IMR-90 (cell line): ENCODE data around the gene RALGPS1. TPM values are rescaled to one million over a fixed set of nuclear protein-coding genes. Genes with fewer than 3 reads are reported as not detected.

Experiments
- ATAC-seq: fragments of 200-7000 bp; cut with Tn5 transposase; 2 replicates; pipeline ENCODE4 v1.9.1; 2020; ENCODE audit warnings: low read depth, mild to moderate bottlenecking, moderate library complexity
- BruUV-seq: library from RNA; stranded (reverse); fragments of 400-500 nt; replicated peaks from 2 replicates; lab custom pipeline; 2021; lab: Mats Ljungman, UMichigan
- CTCF ChIA-PET: fragments of 300-600 bp; formaldehyde crosslinking; extraction: SDS; loops from one replicate; lab custom pipeline; 2021; ENCODE audit warnings: antibody characterized with exemption; lab: Yijun Ruan, JAX
- POLR2A ChIA-PET: fragments of 300-600 bp; sonication (Branson Sonifier 250); formaldehyde crosslinking; loops from one replicate; lab custom pipeline; 2022; ENCODE audit warnings: antibody characterized with exemption; ENCODE audit not compliant: unreplicated experiment; lab: Charles Lee
- DNase-seq: peaks from one replicate; pipeline ENCODE4 v3.0.0; 2013
- H2AFZ ChIP-seq: replicated peaks from 2 replicates; pipeline ENCODE3; 2013; ENCODE audit warnings: low read length, mild to moderate bottlenecking; ENCODE audit not compliant: poor library complexity
- H2AK5ac ChIP-seq: 2 replicates; pipeline ENCODE4 v1.6.1; 2013; ENCODE audit warnings: low read depth, low read length, inconsistent platforms
- H2AK9ac ChIP-seq: replicated peaks from 2 replicates; pipeline ENCODE3; 2013; ENCODE audit warnings: mild to moderate bottlenecking, low read depth, low read length, moderate library complexity; ENCODE audit not compliant: poor library complexity
- H2BK120ac ChIP-seq: 2 replicates; pipeline ENCODE4 v1.6.1; 2013; ENCODE audit warnings: low read depth, low read length, inconsistent platforms
- H2BK15ac ChIP-seq: 3 replicates; pipeline ENCODE4 v1.6.1; 2013; ENCODE audit warnings: low read depth, low read length, inconsistent platforms
- H2BK20ac ChIP-seq: 2 replicates; pipeline ENCODE4 v1.6.1; 2013; ENCODE audit warnings: low read depth, mild to moderate bottlenecking, inconsistent platforms, low read length, moderate library complexity
- H2BK5ac ChIP-seq: 2 replicates; pipeline ENCODE4 v1.6.1; 2013; ENCODE audit warnings: mild to moderate bottlenecking, low read depth, low read length, inconsistent platforms; ENCODE audit not compliant: poor library complexity, severe bottlenecking
- H3K14ac ChIP-seq: replicated peaks from 2 replicates; pipeline ENCODE4 v1.6.1; 2013; ENCODE audit warnings: low read depth, low read length, inconsistent platforms
- H3K18ac ChIP-seq: 2 replicates; pipeline ENCODE4 v1.6.1; 2013; ENCODE audit warnings: low read depth, low read length, control low read depth
- H3K23ac ChIP-seq: 2 replicates; pipeline ENCODE4 v1.6.1; 2013; ENCODE audit warnings: low read depth, low read length, inconsistent platforms
- H3K27ac ChIP-seq: 2 replicates; pipeline ENCODE4 v1.5.1; 2013; ENCODE audit warnings: mild to moderate bottlenecking, control low read depth, low read length; ENCODE audit not compliant: insufficient read depth
- H3K27me3 ChIP-seq: 2 replicates; pipeline ENCODE4 v1.6.1; 2013; ENCODE audit warnings: low read length; ENCODE audit not compliant: control insufficient read depth, insufficient read depth
- H3K36me3 ChIP-seq: 2 replicates; pipeline ENCODE4 v1.6.1; 2013; ENCODE audit warnings: low read length, mixed read lengths; ENCODE audit not compliant: control insufficient read depth, insufficient read depth
- H3K4ac ChIP-seq: 2 replicates; pipeline ENCODE4 v1.6.1; 2013; ENCODE audit warnings: low read depth, low read length, inconsistent platforms
- H3K4me1 ChIP-seq: 2 replicates; pipeline ENCODE4 v1.6.1; 2013; ENCODE audit warnings: low read length, mixed read lengths; ENCODE audit not compliant: control insufficient read depth, insufficient read depth
- H3K4me2 ChIP-seq: 2 replicates; pipeline ENCODE4 v1.6.1; 2013; ENCODE audit warnings: low read depth, mild to moderate bottlenecking, control low read depth, low read length, moderate library complexity
- H3K4me3 ChIP-seq: 2 replicates; pipeline ENCODE4 v1.5.1; 2013; ENCODE audit warnings: low read depth, mild to moderate bottlenecking, control low read depth, low read length, moderate library complexity; ENCODE audit not compliant: insufficient read depth
- H3K56ac ChIP-seq: 2 replicates; pipeline ENCODE4 v1.6.1; 2013; ENCODE audit warnings: low read length, inconsistent platforms; ENCODE audit not compliant: insufficient read depth; ENCODE audit errors: extremely low read depth
- H3K79me1 ChIP-seq, 2 experiments: 2 replicates each; pipeline ENCODE4 v1.6.1; 2013; ENCODE audit warnings: low read length in 2 of 2, inconsistent platforms in 1 of 2, low read depth in 1 of 2
- H3K9ac ChIP-seq: 2 replicates; pipeline ENCODE4 v1.6.1; 2013; ENCODE audit warnings: low read depth, low read length, control low read depth
- H3K9me1 ChIP-seq: 2 replicates; pipeline ENCODE4 v1.6.1; 2013; ENCODE audit warnings: low read length, inconsistent platforms; ENCODE audit not compliant: insufficient read depth
- H3K9me3 ChIP-seq: 2 replicates; pipeline ENCODE4 v1.6.1; 2013; ENCODE audit warnings: low read length; ENCODE audit not compliant: control insufficient read depth, insufficient read depth
- H4K20me1 ChIP-seq: 2 replicates; pipeline ENCODE4 v1.6.1; 2013; ENCODE audit warnings: low read length, inconsistent platforms; ENCODE audit not compliant: insufficient read depth
- H4K5ac ChIP-seq: 2 replicates; pipeline ENCODE4 v1.6.1; 2013; ENCODE audit warnings: mild to moderate bottlenecking, low read depth, low read length, control low read depth
- H4K8ac ChIP-seq, 2 experiments: 2 replicates each; pipeline ENCODE4 v1.6.1; 2013; ENCODE audit warnings: low read depth in 2 of 2, low read length in 2 of 2, control low read depth in 1 of 2, inconsistent platforms in 1 of 2
- H4K91ac ChIP-seq: 2 replicates; pipeline ENCODE4 v1.6.1; 2013; ENCODE audit warnings: low read depth, low read length, inconsistent platforms; ENCODE audit not compliant: insufficient read depth
- FOS ChIP-seq: fragments of 150-350 bp; IDR thresholded peaks from 2 replicates; pipeline ENCODE4 v1.6.1; 2016; ENCODE audit warnings: low read depth, low read length
- WGBS, 2 experiments: methylation state at CpG; one replicate each; pipeline versions ENCODE4 v1.1.5 to v1.1.7; 2013; ENCODE audit warnings: missing lambda C conversion rate in 2 of 2; ENCODE audit not compliant: insufficient read length in 1 of 2; ENCODE audit errors: extremely low coverage in 2 of 2; 5-methylcytosine and 5-hydroxymethylcytosine counted together
- dilution Hi-C: fragments of 300-500 bp; cut with HindIII; formaldehyde crosslinking; loops from one replicate; pipeline ENCODE4 v1.14.3; 2018; ENCODE audit warnings: low sequenced_read_pairs; ENCODE audit not compliant: unreplicated experiment
- in situ Hi-C: fragments of 300-500 bp; cut with MboI; formaldehyde crosslinking; loops from 3 replicates; pipeline ENCODE4 v1.14.3; 2019; ENCODE audit warnings: low sequenced_read_pairs, inconsistent platforms, mixed read lengths
- intact Hi-C: fragments of 100-400 bp; cut with micrococcal nuclease; formaldehyde crosslinking; loops from 2 replicates; pipeline ENCODE4 v1.10.0; 2022
- polyA plus RNA-seq, 3 experiments: library from polyadenylated mRNA; depleted of rRNA; stranded (reverse); fragments of >200 nt; gene quantifications; 2 replicates each; pipeline ENCODE4 v1.2.3, GENCODE V29; 2012; ENCODE audit warnings: low replicate concordance in 1 of 3
- total RNA-seq: library from RNA; depleted of rRNA; stranded (reverse); fragments of >200 nt; gene quantifications from 2 replicates; pipeline ENCODE4 v1.2.3, GENCODE V29; 2012

RALGPS1 gene
- total and polyA plus RNA-seq, 2 of the 4 experiments (the other 2 are of a cell fraction): 0.90 to 2.8 TPM

DNA sequence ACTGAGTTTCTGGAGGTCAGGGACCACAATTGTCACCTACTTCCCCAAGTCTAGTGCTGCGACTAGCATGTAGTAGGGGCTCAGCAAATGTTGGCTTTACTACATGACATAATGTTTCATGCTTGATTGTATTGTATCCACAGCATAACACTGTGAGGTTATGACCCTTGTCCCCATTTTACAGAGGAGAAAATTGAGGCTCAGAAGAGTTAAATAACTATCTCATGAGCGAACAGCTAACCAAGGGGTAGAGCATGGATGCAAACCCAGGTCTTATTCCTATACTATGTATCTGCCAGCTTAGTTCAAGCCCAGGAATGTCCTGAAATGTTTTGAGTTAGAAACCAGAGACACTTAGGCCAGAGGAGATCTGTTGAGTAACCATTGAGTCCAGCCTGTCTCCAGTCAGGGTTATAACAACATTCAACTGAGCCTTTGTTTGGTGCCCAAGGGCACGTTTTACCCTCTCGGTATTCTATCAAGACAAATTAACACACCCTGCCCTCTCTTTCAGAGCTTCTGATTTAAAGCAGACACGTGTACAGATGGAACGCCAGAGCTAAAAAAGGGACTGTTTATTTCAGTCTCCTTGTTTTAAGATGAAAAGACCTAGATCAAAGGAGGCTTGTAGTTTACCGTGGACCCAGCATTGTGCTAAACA is 191.4 kb downstream of the RALGPS1 start:
- no peak overlapping the region for H2BK20ac ChIP-seq
- H3K4me2 ChIP-seq: no peak overlapping the region
- no peak overlapping the region for H2AK5ac ChIP-seq
- H3K9me3 ChIP-seq: no peaks in the 10 kb centered on the region
- no peak overlapping the region for H3K4me3 ChIP-seq
- no peak overlapping the region for H3K56ac ChIP-seq
- DNase-seq (no peak), ATAC-seq (peak; percentile 17; the same call in 1 of the 2 replicates)
- H3K23ac ChIP-seq: no peak overlapping the region
- ChIA-PET POLR2A (no interaction called here), CTCF (interaction anchor here (1.1 kb wide), 1 partner anchor 14 kb away, joined by 3 read pairs; no protein-coding TSS in a partner anchor)
- no peak overlapping the region for H4K8ac ChIP-seq
- peaks cover 25% of the 10 kb centered on the region for H3K4me1 ChIP-seq
- in situ Hi-C loops (no loop called here), intact Hi-C loops (no loop called here), dilution Hi-C loops (no loop called here)
- no peak overlapping the region for H2BK120ac ChIP-seq
- BruUV-seq: TSS peak; percentile 11
- H3K27ac ChIP-seq: no peak overlapping the region
- no peak overlapping the region for H2AFZ ChIP-seq
- no peak overlapping the region for H2BK15ac ChIP-seq
- WGBS, 2 experiments: 50% methylated on average over 1 of the region's 7 CpGs; no CpG with 5 or more reads in 1 of the 2 experiments
- H3K9me1 ChIP-seq: peaks cover 17% of the 10 kb centered on the region
- H3K79me1 ChIP-seq: peaks cover 6 to 29% of the 10 kb centered on the region in 2 experiments; a peak in 2 of 4 replicates
- no peaks in the 10 kb centered on the region for H3K27me3 ChIP-seq
- no peak overlapping the region for H3K4ac ChIP-seq
- no peak for TF ChIP-seq FOS
- no peak overlapping the region for H3K14ac ChIP-seq
- peaks cover 74% of the 10 kb centered on the region for H3K36me3 ChIP-seq
- H4K20me1 ChIP-seq: peaks cover 45% of the 10 kb centered on the region; the same call in 1 of the 2 replicates
- no peak overlapping the region for H2BK5ac ChIP-seq
- no peak overlapping the region for H3K18ac ChIP-seq
- no peak overlapping the region for H2AK9ac ChIP-seq
- H3K9ac ChIP-seq: no peak overlapping the region
- no peak overlapping the region for H4K5ac ChIP-seq
- H4K91ac ChIP-seq: no peak overlapping the region
